Measurements from ENCODE around the gene CGB8.
A peak's percentile ranks its signal among the peaks of the same experiment; 100 is the strongest.
"Not testable (repeated sequence)": the region's sequence is repeated elsewhere in the genome, so short reads cannot be mapped to it uniquely, and the experiment has no call there.

CGB8 gene

GRCh38 chr19:49030323-49030722, 18.6 kb downstream of the CGB8 start:
- not testable (repeated sequence) for DNase-seq (ENCODE audit: low read depth)

DNA sequence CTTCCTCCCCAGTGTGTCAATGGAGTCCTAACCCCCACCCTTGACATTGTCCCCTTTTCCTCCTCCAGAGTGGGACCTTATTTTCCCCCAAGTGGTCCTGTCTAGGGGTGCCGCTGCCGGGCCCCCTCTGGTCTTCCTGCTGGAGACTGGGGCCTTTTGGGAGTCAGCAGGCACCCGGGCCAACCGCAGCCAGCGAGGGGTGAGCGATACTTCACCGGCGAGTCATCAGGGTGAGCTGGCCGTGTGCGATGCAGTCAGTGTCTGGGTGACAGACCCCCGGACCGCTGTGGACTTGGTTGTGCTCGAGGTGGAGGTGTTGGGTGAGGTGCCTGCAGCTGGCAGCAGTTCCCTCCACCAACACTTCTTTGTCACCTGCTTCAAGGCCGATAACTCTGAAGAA, 19.2 kb downstream of the CGB8 start:
- DNase-seq (ENCODE audit: low read depth), result not testable (repeated sequence)

DNA sequence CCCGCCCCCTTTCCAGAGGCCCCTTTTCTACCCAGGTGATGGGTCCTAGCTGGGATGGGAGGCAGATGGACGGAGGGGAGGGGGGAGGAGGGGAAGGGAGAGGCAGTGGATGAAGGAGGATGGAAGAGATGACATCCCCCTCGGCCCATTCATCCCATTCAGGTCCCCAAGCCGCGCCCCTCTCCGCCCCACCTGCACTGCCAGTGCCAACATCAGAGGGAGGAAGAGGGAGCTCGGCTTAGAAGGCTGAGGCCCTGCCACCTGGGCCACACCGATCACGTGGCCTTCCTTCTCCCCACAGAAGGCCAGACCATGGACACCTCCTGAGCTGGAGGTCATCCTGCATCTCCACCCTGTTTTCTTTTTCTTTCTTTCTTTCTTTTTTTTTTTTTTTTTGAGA, 20.2 kb downstream of the CGB8 start:
- DNase-seq (ENCODE audit: low read depth), result not testable (repeated sequence)

- not testable (repeated sequence) for DNase-seq (ENCODE audit: low read depth)
These were observed 23.3 kb downstream of the CGB8 start for GRCh38 chr19:49025599-49025998.

DNA sequence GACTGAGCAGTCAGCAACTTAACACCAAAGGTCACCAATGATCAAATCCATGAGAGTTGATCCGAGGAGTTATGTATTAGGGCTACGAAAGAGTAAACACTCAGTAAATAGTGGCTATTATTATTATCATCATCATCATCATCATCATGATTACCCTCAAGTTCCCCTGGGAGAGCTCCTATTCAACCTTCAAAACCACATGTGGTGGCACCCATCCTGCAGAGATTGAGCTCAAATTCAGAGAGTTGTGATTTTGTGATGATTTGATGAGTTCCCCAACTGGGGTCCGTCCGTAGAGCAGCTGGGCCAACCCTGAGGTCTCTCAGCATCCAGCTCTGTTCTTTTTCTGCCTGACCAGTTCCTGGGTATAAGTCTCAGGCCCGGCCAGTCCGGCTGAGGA, 23.8 kb downstream of the CGB8 start:
- not testable (repeated sequence) for DNase-seq (ENCODE audit: low read depth)

DNA sequence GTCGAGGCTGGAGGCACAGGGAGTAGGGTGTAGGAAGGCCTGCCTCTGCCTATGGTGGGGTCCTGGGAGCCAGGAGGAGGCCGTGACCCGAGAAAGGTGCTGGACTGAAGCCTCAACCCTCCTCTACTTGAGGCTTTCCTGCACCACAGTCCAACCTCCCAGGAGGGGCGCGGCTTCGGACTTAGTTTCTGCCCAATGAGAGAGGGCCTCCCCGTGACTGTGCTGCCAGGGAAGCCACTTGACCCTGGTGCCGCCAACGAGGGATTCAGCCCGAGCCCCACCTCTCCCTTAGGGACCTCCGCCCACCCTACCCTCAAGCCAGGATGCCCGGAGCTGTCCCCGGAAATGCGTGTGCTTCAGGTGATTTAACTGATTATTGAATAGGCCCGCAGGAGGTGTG, 24.7 kb downstream of the CGB8 start, which contains the start of gene CGB3:
Gene CGB3, minus strand, starts transcription at position 101 of the 400 bp plus-strand sequence. CDS start 362 bp downstream, outside the sequence.
- DNase-seq (ENCODE audit: low read depth), result not testable (repeated sequence)

- no peak for DNase-seq (ENCODE audit: low read depth)
These were observed 26.8 kb downstream of the CGB8 start for GRCh38 chr19:49022116-49022515.

DNA sequence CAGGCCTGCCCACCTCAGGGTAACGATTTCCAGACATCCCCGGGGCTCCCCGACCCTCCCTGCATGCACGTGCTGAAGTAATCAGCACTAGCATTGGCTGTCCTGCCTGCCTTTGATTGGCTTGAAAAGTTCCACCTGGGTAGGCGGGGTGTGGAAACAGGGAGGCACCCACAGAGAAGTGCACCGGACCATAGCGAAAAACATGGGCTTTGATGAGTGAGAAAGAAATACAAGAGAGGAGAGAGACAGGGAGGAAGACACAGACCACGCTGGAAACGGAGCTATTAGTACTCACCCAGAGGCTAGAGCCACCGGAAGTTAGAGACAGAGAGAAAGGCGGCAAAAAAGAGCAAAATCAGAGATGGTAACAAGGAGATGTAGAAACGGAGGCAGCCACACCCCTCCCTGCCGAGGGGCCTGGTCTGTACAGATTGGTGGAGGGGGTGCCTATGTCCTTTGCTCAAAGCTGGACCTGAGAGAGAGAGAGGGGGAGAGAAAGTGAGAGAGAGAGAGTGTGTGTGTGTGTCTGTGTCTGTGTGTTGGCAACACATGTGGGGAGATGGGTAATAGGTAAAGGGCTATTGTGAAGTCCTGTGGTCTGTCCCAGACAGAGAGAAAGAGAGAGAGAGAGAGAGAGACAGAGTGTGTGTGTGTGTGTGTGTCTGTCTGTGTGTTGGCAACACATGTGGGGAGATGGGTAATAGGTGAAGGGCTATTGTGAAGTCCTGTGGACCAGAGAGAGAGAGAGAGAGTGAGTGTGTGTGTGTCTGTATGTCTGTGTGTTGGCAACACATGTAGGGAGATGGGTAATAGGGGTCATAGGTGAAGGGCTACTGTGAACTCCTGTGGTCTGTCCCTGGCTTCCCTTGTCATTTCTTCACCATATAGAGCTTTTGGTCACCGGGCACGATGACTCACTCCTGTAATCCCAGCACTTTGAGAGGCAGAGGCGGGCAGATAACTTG, 27.7 kb downstream of the CGB8 start:
- DNase-seq (ENCODE audit: low read depth), result no peak

DNA sequence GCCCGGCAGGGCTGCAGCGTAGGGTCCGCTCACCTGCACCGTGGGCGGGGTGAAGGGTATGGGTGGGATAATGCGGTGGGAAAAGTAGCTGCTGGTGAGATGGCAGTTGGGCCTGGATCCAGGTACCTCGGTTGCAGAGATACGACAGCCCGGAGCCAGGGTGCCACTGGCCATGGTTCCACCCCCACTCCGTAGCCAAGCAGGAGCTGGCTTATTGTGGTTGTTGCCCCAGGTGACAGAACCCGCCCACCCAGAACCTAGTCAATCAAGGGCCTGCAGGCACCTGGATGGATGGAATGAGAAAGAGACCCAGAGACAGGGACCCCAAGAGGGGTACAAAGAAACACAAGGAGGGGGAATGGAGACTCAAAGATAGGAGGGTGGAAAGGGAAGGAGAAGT, 28.6 kb downstream of the CGB8 start:
- no peak for DNase-seq (ENCODE audit: low read depth)

DNA sequence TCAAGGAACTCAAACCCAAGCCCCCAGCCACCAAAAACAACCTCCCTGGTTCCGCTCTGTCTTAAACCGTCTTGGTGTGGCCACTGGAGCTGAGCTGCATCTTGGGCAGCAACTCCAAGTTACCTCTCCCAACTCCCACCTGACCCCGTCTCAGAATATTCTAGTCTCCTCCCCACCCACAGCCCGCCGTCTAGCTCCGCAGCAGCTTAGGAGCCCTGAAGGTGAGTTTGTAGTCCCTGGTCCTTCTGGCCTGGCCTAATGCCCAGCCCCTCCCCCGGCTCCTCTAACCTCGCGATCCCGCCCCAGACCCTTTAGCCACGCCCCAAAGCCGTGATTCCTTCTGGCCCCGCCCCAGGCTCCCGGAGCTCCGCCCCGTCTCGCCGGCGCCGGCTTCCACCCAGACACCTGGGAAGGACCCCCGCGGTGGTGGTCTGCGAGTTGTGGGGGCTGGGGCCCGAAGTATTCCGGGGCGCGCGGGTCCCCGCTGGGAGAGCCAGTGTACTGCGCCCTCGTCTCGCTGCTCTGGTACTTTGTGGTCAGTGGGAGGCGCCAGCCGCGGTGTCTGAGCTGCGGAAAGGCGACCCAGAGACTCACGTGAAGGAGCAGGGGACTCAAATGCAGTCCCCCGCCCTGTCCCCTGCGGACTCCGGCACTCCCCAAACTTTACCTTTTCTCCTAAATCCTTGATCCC, 29.5 kb downstream of the CGB8 start:
- DNase-seq (ENCODE audit: low read depth), result peak; percentile 43

DNA sequence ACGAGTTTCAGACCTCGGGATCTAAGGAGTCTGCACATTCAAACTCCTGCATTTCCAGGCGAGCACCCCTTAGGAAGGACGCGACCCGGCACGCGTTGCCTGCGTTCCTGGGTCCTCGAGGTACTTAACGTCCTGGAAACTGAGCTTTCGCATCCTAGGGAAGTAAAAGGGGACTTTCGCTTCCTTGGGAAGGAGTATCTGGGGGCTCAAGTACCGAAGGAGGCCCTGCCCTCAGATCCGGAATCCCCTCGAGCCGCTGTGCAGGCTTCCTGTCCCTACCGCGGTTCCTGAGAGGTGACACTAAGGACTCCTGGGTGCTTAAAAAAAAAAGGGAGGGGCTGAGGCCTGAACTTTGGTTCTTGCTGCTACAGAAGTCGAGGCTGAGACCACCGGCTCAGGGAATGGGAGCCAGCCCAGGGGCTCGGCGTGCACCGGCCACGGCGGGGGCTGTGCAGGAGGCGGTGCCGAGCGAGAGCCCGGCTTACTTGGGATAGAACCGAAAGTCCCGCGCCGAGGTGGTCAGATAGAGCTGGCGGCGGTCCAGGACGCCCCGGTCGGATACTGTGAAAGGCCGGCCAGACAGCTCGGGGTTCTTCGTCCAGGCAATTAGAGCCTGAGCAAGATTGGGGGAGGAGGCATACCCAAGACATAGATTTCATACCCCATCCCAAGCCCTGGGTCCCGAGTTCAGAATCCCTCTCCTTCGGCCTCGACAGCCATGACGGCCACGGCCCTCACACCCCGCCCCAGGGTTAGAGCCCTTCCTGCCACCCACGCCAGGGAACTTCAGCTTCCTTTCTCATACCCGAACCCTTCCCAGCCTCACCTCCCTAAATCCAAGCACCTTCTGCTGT, 30.3 kb downstream of the CGB8 start:
- not testable (repeated sequence) for DNase-seq (ENCODE audit: low read depth)

DNA sequence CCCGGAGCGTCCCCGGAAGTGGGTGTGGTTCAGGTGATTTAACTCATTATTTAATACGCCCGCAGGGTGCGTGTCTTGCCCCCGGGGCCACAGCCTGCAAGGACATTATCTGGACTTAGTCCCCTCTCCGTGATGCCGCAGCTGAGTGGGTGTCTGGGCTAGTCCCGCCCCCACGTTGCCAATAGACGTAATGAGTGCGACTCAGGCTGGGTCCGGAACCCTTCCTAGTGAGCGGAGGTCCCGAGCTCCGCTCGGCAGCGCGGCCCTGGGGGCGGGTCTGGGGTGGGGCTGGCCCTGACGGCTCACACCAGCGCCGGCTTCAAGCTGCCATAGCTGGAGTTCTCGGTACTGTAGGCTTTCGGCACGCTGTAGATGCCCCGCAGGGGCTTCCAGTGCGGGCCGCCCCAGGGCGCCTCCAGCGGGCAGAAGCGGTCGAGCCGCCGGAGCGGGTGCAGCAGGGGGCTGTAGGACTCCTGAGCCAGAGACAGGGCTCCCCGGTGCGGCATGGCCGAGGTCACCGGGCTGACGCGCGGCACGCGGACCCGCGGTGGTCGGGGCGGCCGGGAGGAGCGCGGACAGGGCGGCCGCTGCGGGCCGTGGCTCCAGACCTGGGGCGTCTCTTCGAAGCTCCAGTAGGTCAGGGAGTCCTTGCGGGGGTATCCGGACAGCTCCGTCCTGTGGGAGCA, 31.1 kb downstream of the CGB8 start:
- DNase-seq (ENCODE audit: low read depth), result peak; percentile 50

GRCh38 chr19:49017041-49017665, 31.8 kb downstream of the CGB8 start, which contains the start of gene LHB:
Gene LHB (minus strand): TSS chr19:49017091. CDS start chr19:49017081, 10 bp downstream.
- DNase-seq (ENCODE audit: low read depth), result no peak

GRCh38 chr19:49016067-49016839, 32.7 kb downstream of the CGB8 start:
- no peak for DNase-seq (ENCODE audit: low read depth)

- DNase-seq (ENCODE audit: low read depth), result no peak
These were observed 34.0 kb downstream of the CGB8 start for GRCh38 chr19:49014870-49015255.

GRCh38 chr19:49014123-49014869, 34.6 kb downstream of the CGB8 start:
- no peak for DNase-seq (ENCODE audit: low read depth)

DNA sequence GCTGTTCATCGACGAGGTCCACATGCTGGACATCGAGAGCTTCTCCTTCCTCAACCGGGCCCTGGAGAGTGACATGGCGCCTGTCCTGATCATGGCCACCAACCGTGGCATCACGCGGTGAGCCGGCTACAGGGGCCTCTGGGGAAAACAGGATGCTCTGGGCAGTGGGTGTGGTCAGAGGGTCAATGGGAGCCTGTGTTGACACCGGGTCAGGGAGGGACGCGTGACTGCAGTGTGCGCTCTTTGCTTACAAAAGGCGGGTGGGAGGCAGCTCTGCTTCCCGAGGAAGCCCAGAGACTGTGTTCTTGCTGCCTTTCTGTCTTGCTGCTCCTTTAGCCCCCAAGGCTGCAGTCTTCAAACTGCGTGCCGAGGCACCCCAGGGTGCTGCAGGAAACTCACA, 37.7 kb downstream of the CGB8 start:
- DNase-seq (ENCODE audit: low read depth), result no peak

GRCh38 chr19:49010453-49010852, 38.5 kb downstream of the CGB8 start:
- DNase-seq (ENCODE audit: low read depth), result no peak

DNA sequence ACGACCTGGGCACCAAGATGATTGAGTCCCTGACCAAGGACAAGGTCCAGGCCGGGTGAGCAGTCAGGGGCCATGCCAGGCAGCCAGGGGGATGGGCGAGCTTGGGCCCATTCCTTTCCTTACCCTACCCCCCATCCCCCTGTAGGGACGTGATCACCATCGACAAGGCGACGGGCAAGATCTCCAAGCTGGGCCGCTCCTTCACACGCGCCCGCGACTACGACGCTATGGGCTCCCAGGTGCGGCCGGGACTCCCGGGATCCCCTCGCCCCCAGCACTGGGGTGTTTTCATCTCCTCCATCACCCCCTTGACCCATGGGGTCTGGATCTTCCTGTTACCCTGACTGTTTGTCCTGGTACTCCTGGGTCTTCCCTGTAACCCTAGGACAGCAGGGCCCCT, 39.1 kb downstream of the CGB8 start:
- no peak for DNase-seq (ENCODE audit: low read depth)

Measured in activated T-helper 1 cell treated with Interleukin-2 at 50 U/mL for 16 hours (primary cell).